HG02571 (cell line): ENCODE results near the gene KCNN2.

Experiments used
- ATAC-seq: cut with Tn5 transposase; IDR thresholded peaks from one replicate; pipeline ENCODE4 v1.9.1; 2021; ENCODE audit warnings: mild to moderate bottlenecking, moderate library complexity; ENCODE audit not compliant: unreplicated experiment

KCNN2 gene

DNA sequence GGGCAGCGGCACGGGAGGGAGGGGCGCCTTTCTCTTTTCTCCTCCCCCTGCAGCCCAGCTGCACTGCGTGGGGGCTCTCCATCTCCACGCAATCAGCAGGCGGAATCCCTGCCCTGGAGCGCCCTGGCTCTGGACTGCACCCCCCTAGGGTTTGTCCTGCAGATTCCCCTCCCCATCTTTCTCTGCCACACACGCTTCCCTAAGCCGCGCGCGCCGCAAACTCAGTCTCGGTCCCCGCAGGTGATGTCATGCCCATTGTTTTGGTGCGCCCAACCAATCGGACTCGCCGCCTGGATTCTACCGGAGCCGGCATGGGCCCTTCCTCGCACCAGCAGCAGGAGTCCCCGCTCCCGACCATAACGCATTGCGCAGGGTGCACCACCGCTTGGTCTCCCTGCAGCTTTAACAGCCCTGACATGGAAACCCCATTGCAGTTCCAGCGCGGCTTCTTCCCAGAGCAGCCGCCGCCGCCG is at the start of gene KCNN2:
Gene KCNN2, plus strand, starts transcription at position 347 of the 473 bp plus-strand sequence. Its CDS starts 70 bp downstream, at position 417.
- ATAC-seq = no peak

DNA sequence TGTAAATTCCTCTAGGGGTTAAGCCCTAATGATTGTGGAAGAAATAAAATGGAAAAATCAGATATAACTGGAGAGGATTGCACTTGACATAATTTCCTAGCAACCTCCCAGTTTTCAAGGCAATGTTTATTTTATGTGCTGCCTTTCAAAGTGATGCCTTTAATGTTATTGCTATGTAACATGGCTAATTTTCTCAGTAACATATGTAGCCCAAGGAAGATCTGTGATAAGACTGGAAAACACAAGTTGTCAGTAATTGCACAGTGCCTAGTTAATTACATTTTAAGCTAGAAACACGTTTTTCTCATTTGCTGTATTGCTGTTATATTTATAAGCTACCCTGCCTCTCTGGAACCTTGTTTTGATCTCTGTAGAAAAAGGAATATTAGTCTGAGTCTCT is 49.2 kb upstream of the KCNN2 start:
- ATAC-seq = no peak

DNA sequence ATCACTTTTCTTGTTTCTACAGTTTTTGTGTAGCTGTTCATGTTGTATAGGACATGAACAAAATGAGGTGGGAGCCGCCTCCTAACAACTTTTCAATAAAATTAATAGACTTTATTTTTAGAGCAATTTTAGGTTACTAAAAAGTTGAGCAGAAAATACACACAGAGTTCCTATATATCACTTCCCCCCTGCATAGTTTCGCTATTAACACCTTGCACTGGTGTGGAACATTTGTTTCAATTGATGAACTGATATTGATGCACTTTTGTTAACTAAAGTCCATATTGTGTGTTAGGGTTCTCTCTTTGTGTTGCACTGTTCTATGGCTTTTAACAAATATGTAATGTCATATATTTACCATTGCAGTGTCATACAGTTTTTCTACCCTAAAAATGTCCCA is 47.8 kb upstream of the KCNN2 start:
- no peak for ATAC-seq

DNA sequence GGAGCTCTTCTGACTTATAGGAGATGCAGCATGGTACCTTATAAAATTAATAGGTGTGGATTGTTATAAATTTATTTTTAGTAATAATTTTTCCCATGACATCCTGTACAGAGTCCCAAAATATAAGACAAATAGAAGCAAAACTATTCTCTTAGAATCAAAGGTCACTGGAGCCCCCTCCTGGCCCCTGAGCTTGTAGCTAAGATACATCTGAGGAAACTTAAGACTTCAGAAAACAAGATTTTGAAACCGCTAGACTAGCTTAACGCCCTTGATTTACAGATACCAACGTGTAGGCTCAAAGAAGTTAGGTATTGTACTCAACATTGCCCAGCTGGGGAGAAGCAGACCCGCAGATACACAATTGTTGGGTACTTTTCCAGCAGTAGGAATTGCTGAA is 45.7 kb upstream of the KCNN2 start:
- no peak for ATAC-seq

DNA sequence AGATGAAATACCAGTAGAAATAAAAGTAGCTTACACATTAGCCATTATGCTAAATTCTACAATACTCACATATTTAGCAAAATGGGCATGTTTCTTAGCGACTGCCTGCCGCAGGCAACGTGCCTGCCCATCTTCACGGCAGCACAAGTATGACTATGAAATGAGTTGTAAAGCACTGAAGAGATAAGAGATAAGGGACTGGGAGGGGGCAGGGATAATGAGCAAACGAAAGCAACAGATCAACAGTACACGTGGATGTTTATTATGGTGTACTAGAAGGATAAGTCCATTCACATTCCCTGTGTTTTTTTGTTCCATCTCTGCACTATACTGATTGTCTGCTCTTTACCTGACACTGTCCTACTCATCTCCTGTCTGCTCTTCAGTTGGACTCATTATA is 44.1 kb upstream of the KCNN2 start:
- ATAC-seq = no peak

DNA sequence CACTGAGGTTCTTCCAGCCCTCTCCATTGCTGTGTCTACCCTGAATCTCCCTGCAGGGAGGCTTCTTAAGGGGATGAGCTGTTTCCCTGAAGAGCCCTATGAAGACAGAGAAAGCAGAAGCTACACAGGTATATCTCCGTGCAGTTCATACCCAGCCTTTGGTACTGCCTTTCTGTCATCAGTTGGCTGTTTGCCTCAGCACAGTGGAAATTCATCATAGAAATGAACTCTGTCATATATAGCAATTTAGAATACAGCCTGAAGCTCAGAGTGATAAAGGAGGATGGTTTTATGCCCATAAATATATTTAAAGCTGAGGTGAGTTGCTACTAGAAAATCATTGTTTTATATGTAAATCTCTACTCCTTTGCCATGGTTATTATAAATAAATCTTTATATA is 42.6 kb upstream of the KCNN2 start:
- ATAC-seq = no peak

DNA sequence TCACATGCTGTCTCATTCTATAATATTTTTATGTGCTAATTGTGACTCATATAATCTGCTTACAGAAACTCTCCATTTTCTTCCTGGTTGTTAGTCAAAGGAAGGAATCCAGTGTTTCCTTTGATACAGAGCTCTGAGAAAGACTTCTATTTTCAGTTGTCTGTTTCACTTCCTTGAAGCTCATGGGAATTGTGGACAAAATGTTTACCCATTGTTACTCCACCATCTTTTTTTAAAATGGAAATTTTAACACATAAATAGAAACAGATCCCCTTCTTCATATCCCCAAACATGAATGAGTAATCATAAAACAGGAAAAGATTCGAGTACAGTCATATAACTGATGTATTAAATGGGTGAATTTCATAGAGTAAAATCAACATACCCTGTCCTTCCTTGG is 42.0 kb upstream of the KCNN2 start:
- ATAC-seq = no peak

DNA sequence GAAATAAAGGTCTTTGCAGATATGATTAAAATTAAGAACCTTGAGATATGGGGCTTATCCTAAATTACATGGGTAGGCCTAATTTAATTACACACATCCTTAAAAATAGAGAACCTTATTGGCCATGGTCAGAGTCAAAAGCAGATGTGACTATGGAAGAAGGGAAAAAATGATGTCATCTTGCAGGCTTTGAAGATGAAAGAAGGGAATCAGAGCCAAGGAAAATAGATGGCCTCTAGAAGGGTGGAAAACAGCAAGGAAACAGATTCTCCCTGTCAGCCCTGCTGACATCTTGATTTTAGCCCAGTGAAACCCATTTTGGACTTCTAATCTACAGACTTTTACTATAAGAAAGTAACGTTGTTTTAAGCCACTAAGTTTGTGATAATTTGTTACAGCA is 37.6 kb upstream of the KCNN2 start:
- ATAC-seq = no peak

DNA sequence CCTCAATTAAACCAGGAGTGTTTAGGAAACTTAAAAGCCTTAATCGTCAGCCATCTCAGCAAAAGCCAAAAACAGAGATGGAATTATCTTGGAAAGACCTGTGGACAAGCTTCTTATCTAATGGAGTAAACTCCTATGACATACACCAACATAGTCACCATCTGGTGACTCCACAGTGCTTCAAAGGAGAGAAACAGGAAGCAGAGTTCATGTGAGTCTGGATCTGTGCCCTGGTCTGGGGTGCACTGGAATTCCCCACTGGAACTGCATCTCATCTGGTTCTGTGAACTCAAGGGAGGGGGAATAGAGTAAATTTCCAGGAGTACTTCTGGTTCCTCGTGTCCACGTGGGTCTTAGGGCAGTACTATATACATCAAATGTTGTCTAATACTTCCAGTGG is 36.3 kb upstream of the KCNN2 start:
- ATAC-seq = no peak

DNA sequence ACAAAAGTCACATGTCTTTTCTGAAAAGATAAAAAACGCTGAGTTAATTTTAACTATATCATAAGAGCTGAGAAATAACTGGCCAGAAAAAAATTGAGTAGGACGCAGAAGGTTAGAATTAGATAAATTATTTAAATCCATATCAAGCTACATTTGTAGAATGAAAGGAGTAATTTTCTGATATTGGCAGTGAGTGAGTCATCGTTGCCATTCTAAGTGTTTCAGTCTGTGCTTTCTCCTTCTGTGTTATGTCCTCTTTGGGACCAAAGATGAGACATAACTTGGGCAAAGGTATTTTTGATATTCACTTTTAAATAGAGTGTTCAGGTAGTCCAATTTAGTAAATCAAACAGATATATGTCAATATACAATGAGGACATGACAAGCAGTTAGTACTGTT is 34.4 kb upstream of the KCNN2 start:
- ATAC-seq = no peak

DNA sequence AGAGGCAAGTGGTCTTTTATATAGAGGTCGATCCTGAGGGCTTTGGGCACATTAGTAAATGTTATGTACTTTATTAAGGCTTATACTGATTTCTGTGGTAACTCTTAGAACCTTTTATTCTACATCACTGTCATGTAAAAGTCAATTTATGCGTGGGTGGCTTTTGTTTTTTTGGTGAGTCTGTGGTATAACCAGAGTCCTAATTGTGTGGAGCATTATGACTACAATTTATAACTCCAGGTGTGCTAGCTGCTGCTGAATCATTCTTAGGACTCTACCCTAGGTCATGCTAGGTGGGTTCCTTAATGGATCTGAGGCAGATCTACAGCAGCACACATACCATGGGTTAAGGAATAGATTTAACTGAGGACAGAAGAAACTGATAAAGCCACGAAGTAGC is 33.9 kb upstream of the KCNN2 start:
- no peak for ATAC-seq

DNA sequence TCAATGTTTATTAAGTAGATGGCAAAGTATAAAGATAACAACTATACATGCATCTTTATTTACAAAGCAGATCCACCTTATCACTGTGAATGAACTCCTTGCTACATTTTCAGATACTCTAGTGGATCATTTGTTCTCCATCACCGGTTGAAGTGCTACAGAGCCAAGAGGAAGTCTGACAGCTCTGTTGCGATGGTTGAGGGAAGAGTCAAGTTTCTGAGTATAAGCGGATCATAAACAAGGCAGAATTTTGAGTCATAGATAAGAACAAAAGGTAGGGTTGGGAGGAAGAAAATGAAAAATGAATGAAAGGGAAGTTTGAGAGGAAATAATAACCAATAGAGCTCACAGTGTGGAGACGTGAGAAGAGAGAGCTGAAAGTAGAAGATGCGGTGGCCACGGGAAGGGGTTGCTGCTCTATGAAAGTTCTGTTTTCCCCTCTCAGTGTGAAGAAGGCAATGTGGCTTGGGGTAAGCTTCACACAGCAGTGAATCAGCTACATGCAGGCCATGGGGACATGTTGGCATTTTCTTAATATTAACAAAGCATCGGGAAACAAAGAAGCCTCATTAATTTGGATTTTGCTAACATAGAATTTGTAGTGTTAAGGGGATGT is 30.8 kb upstream of the KCNN2 start:
- no peak for ATAC-seq

DNA sequence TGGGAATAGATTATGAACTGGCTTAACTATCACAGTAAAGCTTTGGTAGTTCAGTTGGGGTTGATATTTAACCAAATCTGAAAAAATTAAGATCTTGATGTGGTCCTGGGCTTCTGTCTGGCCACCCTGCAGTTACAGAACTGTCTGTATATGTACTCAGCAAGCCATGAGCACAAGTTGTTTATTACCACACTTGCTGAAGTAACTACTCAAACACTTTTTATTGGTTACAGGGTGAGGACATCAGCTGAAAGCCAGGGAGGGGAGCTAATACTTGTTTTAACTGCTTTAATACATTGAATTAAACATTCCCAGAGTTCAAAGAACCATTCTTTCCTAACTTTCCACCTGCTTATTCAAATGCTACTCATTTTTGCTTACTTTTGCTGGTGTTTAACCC is 29.4 kb upstream of the KCNN2 start:
- ATAC-seq = no peak

DNA sequence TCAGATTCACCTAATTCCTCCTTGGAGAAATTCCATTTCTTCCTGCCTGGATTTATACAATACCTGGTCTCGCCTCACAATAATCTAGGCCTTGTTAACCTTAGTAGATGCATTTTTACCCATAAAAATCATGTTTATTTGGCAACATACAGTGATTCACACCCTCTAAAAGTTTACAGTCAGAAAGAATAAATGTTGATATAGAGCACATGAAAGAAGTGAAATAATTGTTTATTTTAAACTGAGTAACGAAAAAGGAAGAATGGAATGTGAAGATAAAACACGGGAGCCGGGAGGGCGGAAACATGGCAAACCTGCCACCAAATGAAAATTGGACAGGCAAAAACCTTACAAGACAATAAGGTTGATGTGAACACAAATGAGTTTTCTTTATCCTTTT is 28.9 kb upstream of the KCNN2 start:
- no peak for ATAC-seq

DNA sequence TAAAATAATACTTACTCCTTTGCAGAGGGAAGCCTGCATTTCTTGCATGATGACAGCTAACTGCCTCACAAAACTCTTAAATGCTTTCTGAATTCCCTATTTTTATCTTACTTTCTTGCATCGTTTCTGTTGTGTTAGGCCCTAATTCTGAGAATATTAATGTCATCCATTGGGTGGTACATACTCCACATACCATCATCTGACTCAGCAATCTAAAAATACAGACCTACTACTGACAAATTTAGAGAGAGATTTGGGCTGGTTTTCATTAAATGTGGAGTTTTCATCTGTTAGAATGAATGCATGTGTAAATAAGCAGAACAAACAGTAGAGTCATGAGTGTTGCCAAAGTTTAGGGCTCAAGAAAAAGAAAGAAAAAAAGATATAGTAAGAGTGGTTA is 26.5 kb upstream of the KCNN2 start:
- no peak for ATAC-seq

DNA sequence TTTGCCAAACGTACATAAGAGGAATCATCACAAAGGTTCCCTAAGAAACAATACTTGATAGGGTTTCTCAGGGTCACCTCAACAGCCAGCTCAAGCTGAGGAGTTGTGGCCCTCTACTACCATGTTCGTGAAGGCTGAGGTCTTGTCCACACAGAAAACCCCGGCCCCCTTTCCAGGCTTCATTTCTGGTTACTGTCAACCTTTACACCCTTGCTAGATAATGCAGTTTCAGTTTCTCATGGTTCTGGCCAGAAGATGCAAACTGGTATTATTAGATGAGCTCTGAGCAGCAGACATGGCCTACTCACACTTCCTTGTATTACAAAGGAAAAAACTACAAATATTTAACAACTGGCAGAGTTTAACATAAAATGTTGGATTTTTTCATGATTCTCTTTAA is 22.8 kb upstream of the KCNN2 start:
- no peak for ATAC-seq

DNA sequence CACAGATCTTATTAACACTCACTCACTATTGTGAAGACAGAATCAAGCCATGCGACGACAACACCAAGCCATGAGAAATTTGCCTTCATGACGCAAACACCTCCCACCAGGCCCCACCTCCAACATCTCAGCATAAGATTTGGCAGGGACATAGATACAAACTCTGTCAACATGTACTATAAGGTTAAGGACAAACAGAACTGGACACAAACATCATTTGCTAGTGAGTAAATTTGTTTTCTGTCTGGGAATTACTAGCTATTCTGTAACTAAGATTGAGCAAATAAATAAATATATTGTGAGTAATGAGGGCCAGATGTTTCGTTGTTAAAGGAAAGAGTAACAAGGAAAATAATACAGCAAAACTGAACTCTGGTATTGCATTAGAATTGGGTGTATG is 15.7 kb upstream of the KCNN2 start:
- no peak for ATAC-seq

DNA sequence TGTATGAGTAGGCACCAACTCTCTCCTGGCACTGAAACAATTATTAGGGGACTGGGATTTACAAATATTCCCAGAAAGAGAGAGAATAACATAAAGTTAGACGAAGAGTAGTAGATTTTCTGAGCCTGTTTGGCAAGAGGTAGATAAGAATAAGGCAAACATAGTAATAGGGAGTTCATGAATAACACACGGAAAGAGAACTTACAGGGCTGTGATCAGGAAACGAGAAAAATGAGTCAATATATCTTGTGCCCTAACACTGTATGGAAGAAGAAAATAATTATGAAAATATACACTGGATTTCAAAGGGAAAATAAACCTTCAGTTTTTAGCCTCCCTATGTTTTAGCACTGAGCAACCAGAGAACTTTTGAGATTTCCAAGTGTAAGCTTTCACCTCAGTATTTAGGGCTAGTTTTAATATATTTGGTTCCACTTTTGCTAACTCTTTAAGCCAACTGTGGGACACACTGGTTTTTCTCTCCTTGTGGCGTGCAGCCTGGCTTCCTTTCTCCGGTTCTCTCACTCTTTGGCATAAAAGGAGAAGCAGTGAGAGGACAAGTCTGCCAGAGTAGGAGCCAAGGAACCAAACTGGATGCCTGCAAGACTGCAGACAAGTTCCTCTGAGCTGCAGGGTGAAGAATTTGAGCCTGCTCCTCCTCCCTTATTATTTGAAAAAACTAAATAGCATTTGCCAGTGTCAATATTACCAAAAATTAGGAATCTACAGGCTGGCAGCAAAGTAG is 6.6 kb upstream of the KCNN2 start:
- ATAC-seq = no peak

DNA sequence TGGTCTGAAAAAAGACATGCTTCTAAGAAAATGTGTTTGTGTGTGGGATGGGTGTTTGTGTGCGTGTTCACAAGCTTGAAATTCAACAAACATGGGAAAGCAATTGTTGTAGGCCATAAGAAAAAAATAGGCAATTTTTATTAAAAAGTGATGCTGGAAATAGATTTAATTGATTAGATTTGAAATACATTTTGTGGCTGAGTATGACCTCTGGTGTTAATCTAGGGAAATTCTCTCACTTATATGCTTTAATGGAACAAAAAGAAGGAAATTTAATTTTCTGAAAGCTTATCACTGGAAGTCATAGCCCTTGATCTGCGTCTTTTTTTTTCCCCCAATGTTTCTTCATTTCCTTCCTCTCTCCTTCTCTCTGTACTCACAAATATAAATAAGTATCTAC is 3.5 kb upstream of the KCNN2 start:
- no peak for ATAC-seq

DNA sequence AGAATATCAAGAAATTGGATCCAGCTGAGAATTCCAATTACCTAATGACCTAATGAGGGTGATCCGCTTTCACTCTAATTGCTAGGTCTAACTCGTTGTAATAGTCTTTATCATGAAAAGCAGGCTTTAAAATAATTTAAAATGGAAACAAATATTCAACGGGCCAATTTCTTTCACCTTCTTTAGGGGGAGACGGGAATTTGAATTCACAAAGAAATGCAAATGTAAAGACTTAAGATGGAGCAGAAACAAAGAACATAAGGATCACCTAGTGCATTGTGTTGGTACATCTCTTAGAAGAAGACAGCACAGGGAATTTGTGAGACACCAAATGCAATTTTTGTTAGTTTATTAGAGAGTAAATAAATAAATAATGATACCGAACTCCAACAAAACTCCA is 1.5 kb upstream of the KCNN2 start:
- ATAC-seq = no peak

DNA sequence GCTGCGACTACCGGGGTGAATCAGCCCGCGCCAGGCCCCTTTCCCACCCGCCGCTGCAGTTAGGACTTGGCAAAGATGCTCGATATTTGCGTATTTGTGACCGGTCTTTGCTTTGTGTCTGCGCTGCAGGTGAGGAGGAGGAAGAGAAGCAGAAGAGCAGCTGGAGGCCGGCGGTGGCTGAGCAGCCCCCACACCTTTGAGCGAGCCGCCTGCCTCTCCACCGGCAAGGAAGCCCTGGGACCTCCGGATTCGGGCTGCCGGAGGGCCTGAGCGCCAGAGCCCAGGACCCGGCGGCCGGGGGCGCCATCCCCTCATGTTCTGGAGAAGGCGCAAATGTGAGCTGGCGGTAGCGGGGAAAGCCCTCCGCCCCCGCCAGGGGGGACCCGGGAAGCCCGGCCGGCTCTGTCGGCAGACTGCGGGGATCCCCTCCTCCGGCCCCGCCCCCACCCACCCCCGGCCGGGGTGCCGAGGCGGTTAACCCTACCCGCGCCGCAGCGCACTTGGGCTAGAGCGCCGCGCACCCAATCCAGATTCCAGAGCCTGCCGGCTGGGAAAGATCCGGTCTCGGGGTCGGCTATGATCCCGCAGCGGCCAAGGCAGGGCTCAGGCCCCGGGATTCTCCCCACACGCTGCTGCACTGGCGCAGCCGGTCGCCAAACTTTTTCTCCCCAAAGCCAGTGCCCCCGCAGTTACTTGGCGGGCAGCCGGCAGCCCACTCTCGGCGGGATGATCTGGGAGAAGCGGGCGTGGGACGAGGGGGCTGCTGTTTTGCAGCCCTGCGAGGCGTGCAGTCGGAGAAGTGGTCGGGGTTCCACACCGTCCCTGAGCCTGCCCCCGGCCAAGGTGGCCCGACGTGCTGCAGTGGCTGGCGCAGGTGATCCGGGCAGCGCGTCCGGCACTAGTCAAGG is 800 bp upstream of the KCNN2 start:
- ATAC-seq = peak; percentile 49
